Hematopoietic multipotent progenitor cell treated with erythropoietin and hydrocortisone succinate and interleukin-3 and kit ligand, for 6 days (in vitro differentiated cells): ENCODE measurements around the gene NYAP2.

Source experiments
- DNase-seq: peaks from one replicate; pipeline ENCODE4 v3.0.0-alpha.2; 2015

Gene NYAP2

GRCh38 chr2:225399504-225399903, at the start of gene NYAP2:
TSS of gene NYAP2 (plus strand) at chr2:225399710. CDS start at chr2:225408881, 9,171 bp downstream.
- DNase-seq, result no peak

- no peak for DNase-seq
Measured at GRCh38 chr2:225353579-225354085, 45.9 kb upstream of the NYAP2 start.

GRCh38 chr2:225354281-225354774, 45.2 kb upstream of the NYAP2 start:
- no peak for DNase-seq

GRCh38 chr2:225355788-225356187, 43.7 kb upstream of the NYAP2 start:
- DNase-seq, result no peak

- DNase-seq, result no peak
Measured at GRCh38 chr2:225366731-225367130, 32.8 kb upstream of the NYAP2 start.

GRCh38 chr2:225367482-225367881, 32.0 kb upstream of the NYAP2 start:
- no peak for DNase-seq

- DNase-seq, result no peak
Measured at GRCh38 chr2:225378984-225379383, 20.5 kb upstream of the NYAP2 start.

GRCh38 chr2:225379856-225380255, 19.7 kb upstream of the NYAP2 start:
- DNase-seq, result no peak

GRCh38 chr2:225381609-225382008, 17.9 kb upstream of the NYAP2 start:
- no peak for DNase-seq

GRCh38 chr2:225398372-225398771, 1.1 kb upstream of the NYAP2 start:
- no peak for DNase-seq

GRCh38 chr2:225400060-225400511, 576 bp downstream of the NYAP2 start:
- peak; percentile 57 for DNase-seq

GRCh38 chr2:225400546-225401400, 1.3 kb downstream of the NYAP2 start:
- DNase-seq, result no peak

GRCh38 chr2:225402210-225402776, 2.8 kb downstream of the NYAP2 start:
- DNase-seq, result no peak

- DNase-seq, result peak; percentile 8
Measured at GRCh38 chr2:225411452-225411851, 11.9 kb downstream of the NYAP2 start.

- DNase-seq, result no peak
Measured at GRCh38 chr2:225413786-225414185, 14.3 kb downstream of the NYAP2 start.

GRCh38 chr2:225414902-225415301, 15.4 kb downstream of the NYAP2 start:
- no peak for DNase-seq

- no peak for DNase-seq
Measured at GRCh38 chr2:225415341-225415740, 15.8 kb downstream of the NYAP2 start.

- DNase-seq, result no peak
Measured at GRCh38 chr2:225415792-225416191, 16.3 kb downstream of the NYAP2 start.

GRCh38 chr2:225416616-225417367, 17.3 kb downstream of the NYAP2 start:
- no peak for DNase-seq

- no peak for DNase-seq
Measured at GRCh38 chr2:225419033-225419432, 19.5 kb downstream of the NYAP2 start.

GRCh38 chr2:225422145-225422544, 22.6 kb downstream of the NYAP2 start:
- DNase-seq, result no peak

GRCh38 chr2:225425284-225425683, 25.8 kb downstream of the NYAP2 start:
- no peak for DNase-seq

GRCh38 chr2:225428360-225428759, 28.9 kb downstream of the NYAP2 start:
- DNase-seq, result no peak
